Fibroblast of the conjunctiva (primary cell): ENCODE data around the gene SFN.
"Not testable (repeated sequence)": the region's sequence is repeated elsewhere in the genome, so short reads cannot be mapped to it uniquely, and the experiment has no call there.

Experiments used
- DNase-seq: peaks from one replicate; pipeline ENCODE4 v3.0.0-alpha.2; 2010; ENCODE audit warnings: low read depth

SFN gene

GRCh38 chr1:26839339-26839722 lies 23.6 kb upstream of the SFN start:
- no peak for DNase-seq

- no peak for DNase-seq
Observed at GRCh38 chr1:26839779-26840178, 23.2 kb upstream of the SFN start.

- no peak for DNase-seq
Observed at GRCh38 chr1:26844424-26845196, 18.3 kb upstream of the SFN start.

- DNase-seq: not testable (repeated sequence)
Observed at GRCh38 chr1:26847826-26848225, 15.1 kb upstream of the SFN start.

- DNase-seq: no peak
Observed at GRCh38 chr1:26848499-26848898, 14.4 kb upstream of the SFN start.

GRCh38 chr1:26848941-26849774 lies 13.8 kb upstream of the SFN start:
- DNase-seq: peak; percentile 49

- DNase-seq: no peak
Observed at GRCh38 chr1:26851106-26851684, 11.8 kb upstream of the SFN start.

GRCh38 chr1:26852701-26853100 lies 10.2 kb upstream of the SFN start:
- no peak for DNase-seq

GRCh38 chr1:26853156-26853555 lies 9.8 kb upstream of the SFN start:
- DNase-seq: peak; percentile 56

GRCh38 chr1:26853600-26853999 lies 9.3 kb upstream of the SFN start:
- DNase-seq: no peak

- DNase-seq: no peak
Observed at GRCh38 chr1:26854906-26855305, 8.0 kb upstream of the SFN start.

GRCh38 chr1:26855636-26856035 lies 7.3 kb upstream of the SFN start:
- DNase-seq: no peak

- DNase-seq: no peak
Observed at GRCh38 chr1:26856181-26856580, 6.8 kb upstream of the SFN start.

- no peak for DNase-seq
Observed at GRCh38 chr1:26856604-26857469, 6.1 kb upstream of the SFN start.

- no peak for DNase-seq
Observed at GRCh38 chr1:26857473-26858060, 5.4 kb upstream of the SFN start.

- no peak for DNase-seq
Observed at GRCh38 chr1:26858160-26858559, 4.8 kb upstream of the SFN start.

GRCh38 chr1:26858891-26859640 lies 3.9 kb upstream of the SFN start:
- DNase-seq: no peak

- no peak for DNase-seq
Observed at GRCh38 chr1:26861286-26861701, 1.7 kb upstream of the SFN start.

GRCh38 chr1:26861889-26862378 lies 1.0 kb upstream of the SFN start:
- no peak for DNase-seq

GRCh38 chr1:26863685-26864077 lies 732 bp downstream of the SFN start:
- DNase-seq: no peak
